Measurements from ENCODE around the gene NCOA7. TPM values are rescaled to one million over a fixed set of nuclear protein-coding genes. Genes with fewer than 3 reads are reported as not detected.

The NCOA7 gene
- total and polyA plus RNA-seq, 4 donors, result 8.6 to 40.9 (median 17.6) TPM

- peak overlapping the region in 1 of 2 donors; percentile 75 for H3K27ac ChIP-seq (ENCODE audit: low read depth in 1 of 2, low read length in 2 of 2)
- DNase-seq (ENCODE audit: low spot score), result no peak
- no peak for TF ChIP-seq SP1 (IDR thresholded peaks at IDR 0.05)
- peak; percentile 20 to 42 for TF ChIP-seq HNF4A (conservative IDR thresholded peaks at IDR 0.05)
- TF ChIP-seq MAX (IDR thresholded peaks at IDR 0.05), result no peak
- TF ChIP-seq EGR1 (IDR thresholded peaks at IDR 0.05; ENCODE audit: low read depth in 2 of 2), result no peak
- TF ChIP-seq FOXA1 (IDR thresholded peaks at IDR 0.05), result no peak
- H3K4me1 ChIP-seq (ENCODE audit: control insufficient read depth in 4 of 4, insufficient read depth in 4 of 4, low read length in 3 of 4), result peaks cover 0 to 41% (median 25%) of the 10 kb centered on the region in 4 donors
- no peak overlapping the region for H3K4me3 ChIP-seq (ENCODE audit: low read depth in 1 of 3, low read length in 3 of 3)
- H3K36me3 ChIP-seq (ENCODE audit: control insufficient read depth in 4 of 4, insufficient read depth in 3 of 4, low read depth in 1 of 4, low read length in 3 of 4), result peaks cover 0 to 6% (median 1%) of the 10 kb centered on the region in 4 donors
- no peaks in the 10 kb centered on the region for H3K9me3 ChIP-seq (ENCODE audit: control insufficient read depth in 4 of 4, low read length in 3 of 4)
- H3K27me3 ChIP-seq (ENCODE audit: control insufficient read depth in 4 of 4, insufficient read depth in 4 of 4, low read length in 3 of 4), result no peaks in the 10 kb centered on the region
- H3K9ac ChIP-seq (ENCODE audit: low read depth in 1 of 2, low read length in 2 of 2), result peak overlapping the region in 1 of 2 donors; percentile 55
Measured at GRCh38 chr6:125753937-125754259, 36.9 kb upstream of the NCOA7 start.

GRCh38 chr6:125754566-125754965 lies 36.2 kb upstream of the NCOA7 start:
- Histone ChIP-seq H3K4me1 (ENCODE audit: control insufficient read depth in 4 of 4, insufficient read depth in 4 of 4, low read length in 3 of 4) (peaks cover 0 to 41% (median 25%) of the 10 kb centered on the region in 4 donors), H3K9ac (ENCODE audit: low read depth in 1 of 2, low read length in 2 of 2) (no peak overlapping the region), H3K36me3 (ENCODE audit: control insufficient read depth in 4 of 4, insufficient read depth in 3 of 4, low read depth in 1 of 4, low read length in 3 of 4) (peaks cover under 1 to 12% (median 7%) of the 10 kb centered on the region in 4 donors), H3K27me3 (ENCODE audit: control insufficient read depth in 4 of 4, insufficient read depth in 4 of 4, low read length in 3 of 4) (no peaks in the 10 kb centered on the region), H3K4me3 (ENCODE audit: low read depth in 1 of 3, low read length in 3 of 3) (no peak overlapping the region), H3K9me3 (ENCODE audit: control insufficient read depth in 4 of 4, low read length in 3 of 4) (no peaks in the 10 kb centered on the region), H3K27ac (ENCODE audit: low read depth in 1 of 2, low read length in 2 of 2) (no peak overlapping the region)
- 45% methylated on average over 2 of the region's 2 CpGs for WGBS
- DNase-seq (ENCODE audit: low spot score), result no peak
- no peak for TF ChIP-seq REST (IDR thresholded peaks at IDR 0.05)
- no peak for TF ChIP-seq GABPA (IDR thresholded peaks at IDR 0.05 in 1 of 2, conservative IDR thresholded peaks at IDR 0.05 in 1 of 2)
- no peak for TF ChIP-seq YY1 (IDR thresholded peaks at IDR 0.05)
- TF ChIP-seq ZBTB33 (IDR thresholded peaks at IDR 0.05), result no peak
- no peak for TF ChIP-seq FOXA1 (IDR thresholded peaks at IDR 0.05)
- TF ChIP-seq SP1 (IDR thresholded peaks at IDR 0.05), result no peak
- no peak for TF ChIP-seq MAX (IDR thresholded peaks at IDR 0.05)
- TF ChIP-seq HNF4G (IDR thresholded peaks at IDR 0.05), result no peak
- TF ChIP-seq NR2F2 (IDR thresholded peaks at IDR 0.05), result no peak
- no peak for TF ChIP-seq FOXA2 (IDR thresholded peaks at IDR 0.05)
- TF ChIP-seq TAF1 (conservative IDR thresholded peaks at IDR 0.05), result no peak
- TF ChIP-seq JUND (IDR thresholded peaks at IDR 0.05), result no peak
- TF ChIP-seq CTCF (IDR thresholded peaks at IDR 0.05; ENCODE audit: low read depth, low read length, missing input control), result no peak
- TF ChIP-seq RXRA (IDR thresholded peaks at IDR 0.05), result no peak
- no peak for TF ChIP-seq RAD21 (IDR thresholded peaks at IDR 0.05)
- TF ChIP-seq ATF3 (IDR thresholded peaks at IDR 0.05), result no peak
- TF ChIP-seq EGR1 (IDR thresholded peaks at IDR 0.05; ENCODE audit: low read depth in 2 of 2), result no peak
- no peak for TF ChIP-seq HNF4A (conservative IDR thresholded peaks at IDR 0.05)

Data from liver (tissue), 9 donors.